ENCODE results near the gene PUM2. TPM values are rescaled to one million over a fixed set of nuclear protein-coding genes. Genes with fewer than 3 reads are reported as not detected.
"Not testable (repeated sequence)": the region's sequence is repeated elsewhere in the genome, so short reads cannot be mapped to it uniquely, and the experiment has no call there.

The PUM2 gene
- total RNA-seq, 6 experiments from 2014 or later: 60.3 to 69.0 (median 64.8) TPM

DNA sequence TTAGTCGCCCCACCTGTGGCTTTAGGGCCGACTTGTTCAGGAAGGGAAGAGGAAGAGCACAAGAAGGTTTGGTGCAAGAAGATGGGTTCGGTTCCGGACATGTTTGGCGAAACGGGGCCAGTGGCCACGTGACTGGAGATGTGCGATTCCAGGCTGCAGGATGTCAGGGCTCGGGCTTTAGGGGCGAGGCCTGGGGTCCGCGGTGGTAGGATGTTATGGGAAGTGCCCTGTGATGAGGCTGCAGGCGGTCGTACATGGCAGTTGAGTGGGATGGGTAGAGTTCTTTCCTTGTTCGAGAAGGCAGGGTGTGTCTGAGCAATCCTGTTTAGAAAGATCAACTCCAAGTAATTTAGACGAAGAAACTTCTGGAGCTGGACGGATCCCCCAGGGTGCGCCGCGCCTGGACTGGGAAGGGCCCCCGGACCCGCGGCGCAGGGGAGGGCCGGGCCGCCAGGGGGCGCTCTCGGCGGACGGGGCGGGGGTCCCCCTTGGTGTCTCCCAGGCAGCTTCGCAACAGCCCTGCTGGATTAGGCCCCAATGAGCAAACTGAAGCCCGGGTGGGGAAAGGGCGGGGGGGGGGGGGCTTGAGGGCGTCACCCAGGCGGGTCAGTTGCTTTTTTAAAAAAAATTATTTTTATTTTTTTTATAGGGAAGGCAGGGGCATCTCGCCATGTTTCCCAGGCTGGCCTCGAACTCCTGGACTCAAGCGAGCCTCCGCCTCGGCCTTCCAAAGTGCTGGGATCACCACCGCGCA is 108.5 kb downstream of the PUM2 start:
- 0 out of 2 replicates have a peak, but pooled peaks cover 5% of the 10 kb centered on the region for H3K9me3 Mint-ChIP-seq
- no peak overlapping the region for H3K4me3 Mint-ChIP-seq
- H3K36me3 Mint-ChIP-seq (ENCODE audit: low read depth): peaks cover 11% of the 10 kb centered on the region
- no peaks in the 10 kb centered on the region for H3K4me1 Mint-ChIP-seq (ENCODE audit: low read depth)
- DNase-seq: no peak
- H3K27me3 Mint-ChIP-seq (ENCODE audit: insufficient read depth): peaks cover 2% of the 10 kb centered on the region
- H3K27ac Mint-ChIP-seq: no peak overlapping the region
- peak; percentile 76 for TF ChIP-seq CTCF (IDR thresholded peaks at IDR 0.05)

DNA sequence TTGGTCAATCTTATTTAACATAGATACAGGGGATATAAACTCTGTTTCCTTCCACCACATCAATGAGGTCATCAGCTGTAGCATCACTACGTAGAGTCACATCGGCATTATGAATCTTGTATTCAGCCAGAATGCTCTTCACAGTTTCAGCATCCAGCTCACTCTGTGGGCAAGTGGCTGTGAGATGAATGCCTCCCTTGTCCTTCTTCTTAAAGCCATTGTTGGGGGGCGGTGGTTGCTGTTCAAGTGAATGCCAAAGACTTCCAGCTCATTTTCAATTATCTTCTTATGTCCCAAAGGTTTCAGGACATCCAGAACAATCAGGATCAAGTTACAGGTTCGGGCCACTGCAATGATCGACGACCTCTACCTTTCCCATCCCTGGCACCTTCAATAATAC is 110.4 kb downstream of the PUM2 start:
- H3K4me1 Mint-ChIP-seq (ENCODE audit: low read depth); H3K9me3 Mint-ChIP-seq; H3K4me3 Mint-ChIP-seq; H3K27me3 Mint-ChIP-seq (ENCODE audit: insufficient read depth); H3K27ac Mint-ChIP-seq; DNase-seq; H3K36me3 Mint-ChIP-seq (ENCODE audit: low read depth): not testable (repeated sequence)

- no peak for DNase-seq
- Mint-ChIP-seq H3K27ac (no peak overlapping the region), H3K4me1 (ENCODE audit: low read depth) (peaks cover 5% of the 10 kb centered on the region), H3K4me3 (no peak overlapping the region), H3K27me3 (ENCODE audit: insufficient read depth) (peaks cover 3% of the 10 kb centered on the region), H3K9me3 (0 out of 2 replicates have a peak, but pooled peaks cover 5% of the 10 kb centered on the region), H3K36me3 (ENCODE audit: low read depth) (peaks cover 2% of the 10 kb centered on the region)
- TF ChIP-seq CTCF (IDR thresholded peaks at IDR 0.05): no peak
Observed at GRCh38 chr2:20236496-20236895, 114.1 kb downstream of the PUM2 start.

DNA sequence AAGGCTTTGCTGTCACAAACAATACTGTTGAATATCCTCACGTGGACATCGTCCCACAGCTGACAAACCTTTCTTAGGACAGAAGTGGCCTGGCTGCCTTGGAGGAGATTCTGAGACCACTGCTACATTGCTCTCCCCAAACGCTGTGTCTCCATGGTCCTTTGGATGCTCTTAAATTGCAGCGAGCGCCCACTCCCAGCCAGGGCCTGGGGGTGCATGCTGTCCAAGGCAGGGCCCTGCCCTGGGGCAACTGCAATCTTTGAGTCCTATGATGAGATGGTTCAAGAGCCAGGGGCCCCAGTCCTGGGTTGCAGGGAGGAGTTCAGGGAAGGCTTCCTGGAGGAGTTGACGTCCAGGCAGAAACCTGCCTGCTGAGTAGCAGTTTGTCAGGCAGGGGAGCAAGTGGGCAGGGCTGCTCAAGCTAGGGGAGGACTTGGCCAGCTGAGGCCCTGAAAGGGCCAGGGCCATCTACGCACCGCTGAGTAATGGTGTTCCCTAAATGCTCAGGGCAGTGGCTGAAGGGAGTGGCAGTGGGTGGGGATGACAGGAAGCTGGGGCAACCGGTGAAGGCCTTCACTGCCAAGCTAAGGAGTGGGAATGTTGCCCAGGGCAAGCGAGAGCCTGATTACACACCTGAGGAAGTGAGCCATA is 114.9 kb downstream of the PUM2 start:
- H3K4me3 Mint-ChIP-seq: no peak overlapping the region
- H3K9me3 Mint-ChIP-seq: 0 out of 2 replicates have a peak, but pooled peaks cover 5% of the 10 kb centered on the region
- H3K36me3 Mint-ChIP-seq (ENCODE audit: low read depth): no peaks in the 10 kb centered on the region; the same call in 1 of the 2 replicates
- no peak overlapping the region for H3K27ac Mint-ChIP-seq
- peaks cover 3% of the 10 kb centered on the region for H3K27me3 Mint-ChIP-seq (ENCODE audit: insufficient read depth)
- no peak for TF ChIP-seq CTCF (IDR thresholded peaks at IDR 0.05)
- DNase-seq: no peak
- peaks cover 12% of the 10 kb centered on the region for H3K4me1 Mint-ChIP-seq (ENCODE audit: low read depth)

DNA sequence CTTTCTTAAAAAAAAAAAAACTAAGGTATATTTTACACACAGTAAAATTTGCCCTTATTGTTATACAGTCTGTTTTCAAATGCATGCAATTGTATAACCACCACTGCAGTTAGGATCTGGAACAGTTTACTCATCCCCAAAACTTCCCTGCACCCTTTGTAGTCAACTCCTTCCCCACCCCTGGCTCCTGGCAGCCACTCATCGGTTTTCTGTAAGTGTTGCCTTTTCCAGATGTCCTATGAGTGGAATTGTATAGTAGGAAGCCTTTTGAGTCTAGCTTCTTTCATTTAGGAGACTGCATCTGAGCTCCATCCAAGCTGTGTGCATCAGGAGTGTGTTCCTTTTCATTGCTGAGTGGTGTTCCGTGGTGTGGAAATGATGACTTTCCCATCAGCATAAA is 116.0 kb downstream of the PUM2 start:
- H3K27ac Mint-ChIP-seq; H3K9me3 Mint-ChIP-seq; H3K36me3 Mint-ChIP-seq (ENCODE audit: low read depth); H3K4me3 Mint-ChIP-seq; DNase-seq; H3K27me3 Mint-ChIP-seq (ENCODE audit: insufficient read depth): not testable (repeated sequence)
- peaks cover 20% of the 10 kb centered on the region for H3K4me1 Mint-ChIP-seq (ENCODE audit: low read depth)

- H3K27ac Mint-ChIP-seq: no peak overlapping the region
- peaks cover 2% of the 10 kb centered on the region for H3K27me3 Mint-ChIP-seq (ENCODE audit: insufficient read depth)
- no peak overlapping the region for H3K4me3 Mint-ChIP-seq
- H3K36me3 Mint-ChIP-seq (ENCODE audit: low read depth): no peaks in the 10 kb centered on the region
- 0 out of 2 replicates have a peak, but pooled peaks cover under 1% of the 10 kb centered on the region for H3K9me3 Mint-ChIP-seq
- no peak for TF ChIP-seq CTCF (IDR thresholded peaks at IDR 0.05)
- H3K4me1 Mint-ChIP-seq (ENCODE audit: low read depth): peaks cover 30% of the 10 kb centered on the region
- DNase-seq: no peak
Observed at GRCh38 chr2:20232837-20233207, 117.8 kb downstream of the PUM2 start.
